Keratinocyte (primary cell): ENCODE data around the gene SSUH2.

Experiments used
- EZH2 ChIP-seq: IDR thresholded peaks from one replicate; pipeline ENCODE4 v1.6.1; 2012; ENCODE audit warnings: inconsistent platforms, mild to moderate bottlenecking, low read length, moderate library complexity
- TF ChIP-seq, protein P1 (sequence below), 3 experiments: IDR thresholded peaks in 1 of 3; conservative IDR thresholded peaks in 1 of 3; optimal IDR thresholded peaks in 1 of 3; 2 replicates in 2 of 3; 3 replicates in 1 of 3; pipeline versions ENCODE3 to v1.5.1; 2011; ENCODE audit warnings: low read length in 3 of 3, mild to moderate bottlenecking in 3 of 3, moderate library complexity in 2 of 3, control low read depth in 1 of 3, inconsistent platforms in 1 of 3; ENCODE audit not compliant: insufficient read depth in 2 of 3; ENCODE audit errors: extremely low read depth in 1 of 3

DNA sequence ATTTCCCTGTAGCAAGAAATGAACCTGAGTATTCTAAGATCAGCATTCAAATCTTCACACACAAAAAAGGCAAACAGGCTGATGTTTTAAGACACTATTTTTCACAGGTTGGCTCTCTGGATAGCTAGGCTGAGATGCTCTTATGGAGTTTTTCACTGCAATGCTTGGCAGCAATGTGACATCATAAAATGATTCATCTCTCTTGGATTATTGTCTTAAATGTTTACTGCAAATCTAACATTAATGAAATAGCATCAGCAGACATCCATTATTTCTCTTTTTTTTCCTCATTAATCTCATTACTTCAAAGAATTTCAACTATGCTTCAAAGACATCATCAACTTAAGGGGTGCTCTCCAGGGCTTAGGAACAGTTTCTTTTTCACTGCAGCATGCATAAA is 23.6 kb upstream of the SSUH2 start:
- TF ChIP-seq, protein P1, sequence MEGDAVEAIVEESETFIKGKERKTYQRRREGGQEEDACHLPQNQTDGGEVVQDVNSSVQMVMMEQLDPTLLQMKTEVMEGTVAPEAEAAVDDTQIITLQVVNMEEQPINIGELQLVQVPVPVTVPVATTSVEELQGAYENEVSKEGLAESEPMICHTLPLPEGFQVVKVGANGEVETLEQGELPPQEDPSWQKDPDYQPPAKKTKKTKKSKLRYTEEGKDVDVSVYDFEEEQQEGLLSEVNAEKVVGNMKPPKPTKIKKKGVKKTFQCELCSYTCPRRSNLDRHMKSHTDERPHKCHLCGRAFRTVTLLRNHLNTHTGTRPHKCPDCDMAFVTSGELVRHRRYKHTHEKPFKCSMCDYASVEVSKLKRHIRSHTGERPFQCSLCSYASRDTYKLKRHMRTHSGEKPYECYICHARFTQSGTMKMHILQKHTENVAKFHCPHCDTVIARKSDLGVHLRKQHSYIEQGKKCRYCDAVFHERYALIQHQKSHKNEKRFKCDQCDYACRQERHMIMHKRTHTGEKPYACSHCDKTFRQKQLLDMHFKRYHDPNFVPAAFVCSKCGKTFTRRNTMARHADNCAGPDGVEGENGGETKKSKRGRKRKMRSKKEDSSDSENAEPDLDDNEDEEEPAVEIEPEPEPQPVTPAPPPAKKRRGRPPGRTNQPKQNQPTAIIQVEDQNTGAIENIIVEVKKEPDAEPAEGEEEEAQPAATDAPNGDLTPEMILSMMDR (optimal IDR thresholded peaks at IDR 0.05 in 1 of 3, IDR thresholded peaks at IDR 0.05 in 1 of 3, conservative IDR thresholded peaks at IDR 0.05 in 1 of 3; ENCODE audit: extremely low read depth in 1 of 3, insufficient read depth in 2 of 3, low read length in 3 of 3) = no peak
- TF ChIP-seq EZH2 = no peak
